HG03354 (cell line): ENCODE results near the gene ECM1.

ENCODE experiments used
- ATAC-seq: cut with Tn5 transposase; IDR thresholded peaks from one replicate; pipeline ENCODE4 v1.9.1; 2021; ENCODE audit warnings: mild to moderate bottlenecking; ENCODE audit not compliant: unreplicated experiment, poor library complexity, severe bottlenecking

ECM1 gene

DNA sequence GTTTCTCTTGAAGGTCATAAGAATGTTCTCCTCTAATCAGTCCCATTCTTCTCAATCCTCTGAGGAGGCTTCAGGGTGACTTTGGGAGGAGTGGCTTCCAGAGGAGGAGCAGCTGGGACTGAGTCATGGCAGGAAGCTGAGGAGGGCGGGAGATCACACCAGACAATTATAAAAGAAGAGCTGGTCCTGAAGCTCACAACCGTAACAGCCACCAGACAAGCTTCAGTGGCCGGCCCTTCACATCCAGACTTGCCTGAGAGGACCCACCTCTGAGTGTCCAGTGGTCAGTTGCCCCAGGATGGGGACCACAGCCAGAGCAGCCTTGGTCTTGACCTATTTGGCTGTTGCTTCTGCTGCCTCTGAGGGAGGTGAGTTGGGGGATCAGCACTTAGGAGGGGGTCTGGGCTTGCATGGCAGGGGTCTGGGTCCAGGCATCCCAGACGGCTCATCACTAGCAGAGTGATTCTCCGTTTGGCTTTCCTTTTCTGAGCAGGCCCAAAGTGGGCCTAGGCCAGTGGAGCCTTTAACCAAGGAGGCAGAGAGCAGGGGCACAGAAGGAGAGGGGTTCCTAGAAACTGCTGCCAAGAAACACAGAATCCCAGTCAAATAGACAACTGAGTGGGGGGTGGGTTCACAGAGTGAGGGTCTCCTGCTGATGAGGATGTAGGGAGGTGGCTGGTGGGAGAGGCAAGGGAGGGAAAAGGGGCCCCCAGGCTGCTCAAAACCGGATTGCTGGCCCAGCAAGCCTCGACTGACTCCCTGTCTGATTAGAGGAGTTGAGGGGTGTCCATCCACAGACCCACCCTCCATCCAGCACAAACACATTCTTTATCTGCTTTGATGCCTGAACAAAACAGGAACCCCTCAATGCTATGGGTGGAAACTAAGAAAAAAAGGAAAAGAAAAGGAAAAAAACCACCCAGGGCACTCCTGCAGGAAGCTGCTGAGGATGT, at the start of gene ECM1:
ECM1 (plus strand) TSS at position 198 of the 953 bp plus-strand sequence; CDS start at position 299, 101 bp downstream.
- ATAC-seq, result no peak

DNA sequence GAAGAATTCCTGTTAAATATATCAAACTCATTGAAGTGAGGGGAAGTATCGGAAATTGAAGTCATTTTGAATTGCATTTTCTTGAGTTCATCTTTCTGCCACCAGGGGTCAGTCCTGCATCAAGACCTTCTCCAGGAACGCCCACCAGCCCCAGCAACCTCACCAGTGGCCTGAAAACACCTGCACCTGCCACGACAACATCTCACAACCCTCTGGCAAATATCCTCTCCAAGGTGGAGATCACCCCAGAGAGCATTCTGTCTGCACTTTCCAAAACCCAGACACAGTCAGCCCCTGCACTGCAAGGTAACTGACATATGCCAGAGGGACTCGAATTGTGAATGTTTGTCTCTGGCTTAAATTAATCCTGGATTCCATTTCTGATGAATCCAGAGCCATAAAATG, 43.5 kb upstream of the ECM1 start:
- no peak for ATAC-seq

DNA sequence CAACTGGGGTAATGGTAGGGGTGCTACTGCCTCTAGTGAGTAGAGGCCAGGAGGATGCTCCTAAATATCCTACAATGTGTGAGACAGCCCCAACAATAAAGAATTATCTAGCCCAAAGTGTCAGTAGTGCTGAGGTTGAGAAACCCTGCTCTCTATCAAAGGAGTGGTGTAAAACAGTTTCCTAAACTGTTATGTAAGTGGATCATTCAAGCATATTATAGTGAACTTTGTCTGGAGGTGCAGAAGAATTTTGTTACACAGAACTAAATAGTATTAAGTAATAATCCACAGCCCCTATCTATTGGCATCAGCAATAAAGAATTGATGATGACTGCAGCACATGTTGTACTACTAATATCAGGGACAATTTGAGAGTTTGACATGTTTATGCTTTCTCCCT, 40.9 kb upstream of the ECM1 start:
- no peak for ATAC-seq

DNA sequence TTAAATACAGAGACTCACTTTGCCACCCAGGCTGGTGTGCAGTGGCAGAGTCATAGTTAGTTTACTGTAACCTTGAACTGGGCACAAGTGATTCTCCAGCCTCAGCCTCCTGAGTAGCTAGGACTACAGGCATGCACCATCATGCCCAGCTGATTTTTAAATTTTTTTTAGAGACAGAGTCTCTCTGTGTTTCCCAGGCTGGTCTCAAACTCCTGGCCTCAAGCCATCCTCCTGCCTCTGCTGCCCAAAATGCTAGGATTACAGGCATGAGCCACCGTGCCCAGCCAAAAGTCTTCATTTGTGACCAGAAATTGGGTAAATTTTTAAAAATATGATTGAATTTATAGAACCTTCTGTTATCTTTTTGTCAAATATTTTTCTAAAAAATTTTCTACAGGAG, 38.6 kb upstream of the ECM1 start:
- ATAC-seq, result no peak

DNA sequence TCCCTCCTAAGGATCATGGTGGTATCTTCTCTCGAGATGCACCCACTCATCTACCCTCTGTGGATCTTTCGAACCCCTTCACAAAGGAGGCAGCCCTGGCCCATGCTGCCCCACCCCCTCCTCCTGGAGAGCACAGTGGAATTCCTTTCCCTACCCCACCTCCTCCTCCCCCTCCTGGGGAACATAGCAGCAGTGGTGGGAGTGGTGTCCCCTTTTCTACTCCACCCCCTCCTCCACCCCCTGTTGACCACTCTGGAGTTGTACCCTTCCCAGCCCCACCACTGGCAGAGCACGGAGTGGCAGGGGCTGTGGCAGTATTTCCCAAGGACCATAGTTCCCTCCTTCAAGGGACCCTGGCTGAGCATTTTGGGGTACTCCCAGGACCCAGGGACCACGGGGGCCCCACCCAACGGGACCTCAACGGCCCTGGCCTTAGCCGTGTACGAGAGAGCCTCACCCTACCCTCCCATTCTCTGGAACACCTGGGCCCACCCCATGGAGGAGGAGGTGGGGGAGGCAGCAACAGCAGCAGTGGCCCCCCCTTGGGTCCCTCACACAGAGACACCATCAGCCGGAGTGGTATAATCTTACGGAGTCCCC, 35.2 kb upstream of the ECM1 start:
- no peak for ATAC-seq

DNA sequence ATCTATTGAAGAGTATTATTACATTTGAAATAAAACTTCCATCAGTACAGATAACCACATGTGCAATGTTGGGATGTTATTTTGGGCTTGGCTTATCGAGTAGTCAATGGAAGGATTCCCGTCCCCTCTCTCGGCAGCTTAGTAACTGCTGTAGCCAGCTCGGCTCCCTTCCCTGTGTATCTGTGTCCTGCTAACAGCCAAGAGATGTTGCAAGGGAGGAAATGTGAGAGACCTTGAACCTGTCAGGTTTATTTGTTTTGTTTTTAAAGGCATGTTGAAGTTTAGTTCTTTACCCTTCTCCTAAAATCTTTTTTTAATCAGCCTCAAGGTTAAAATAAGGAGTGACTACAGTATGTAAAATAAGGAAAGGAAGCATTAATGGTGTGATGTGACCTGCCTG, 34.2 kb upstream of the ECM1 start:
- ATAC-seq, result no peak

DNA sequence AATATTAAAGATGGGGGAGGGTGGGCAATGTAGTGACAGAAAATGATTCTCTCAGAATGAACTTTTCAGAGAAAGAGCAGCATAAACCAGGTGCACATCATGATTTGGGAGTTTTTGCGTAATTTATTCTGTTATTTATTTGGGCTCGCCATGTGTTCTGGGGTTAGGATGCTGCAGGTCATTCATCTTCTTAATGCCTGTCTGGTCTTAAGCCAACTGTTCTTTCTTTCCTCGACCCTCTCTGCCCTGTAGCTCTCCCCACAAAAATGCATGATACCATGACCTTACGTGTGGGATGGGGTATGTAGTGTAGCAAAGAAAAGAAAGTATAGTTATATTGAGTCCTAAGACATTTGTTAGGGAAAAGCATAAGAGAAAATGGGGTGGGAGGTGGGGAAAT, 33.0 kb upstream of the ECM1 start:
- no peak for ATAC-seq

DNA sequence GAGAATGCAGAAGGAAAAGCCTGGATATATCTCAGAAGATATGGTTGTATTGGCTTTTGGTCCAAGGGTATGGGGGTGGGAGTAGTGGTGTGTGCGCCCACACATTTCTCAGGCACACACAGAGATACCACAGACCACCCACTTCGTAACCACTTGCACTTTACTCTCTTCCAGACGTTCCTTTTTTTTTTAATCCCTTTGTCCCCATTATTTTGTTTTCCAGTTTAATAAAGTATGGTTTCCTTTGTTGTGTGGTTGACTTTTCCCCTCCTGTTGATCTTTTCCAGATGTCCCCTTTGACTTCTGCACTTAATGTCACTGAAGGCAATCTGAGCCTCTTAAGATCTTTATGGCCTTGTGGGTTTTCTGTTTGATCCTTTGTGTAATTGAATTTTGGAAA, 31.2 kb upstream of the ECM1 start:
- no peak for ATAC-seq

DNA sequence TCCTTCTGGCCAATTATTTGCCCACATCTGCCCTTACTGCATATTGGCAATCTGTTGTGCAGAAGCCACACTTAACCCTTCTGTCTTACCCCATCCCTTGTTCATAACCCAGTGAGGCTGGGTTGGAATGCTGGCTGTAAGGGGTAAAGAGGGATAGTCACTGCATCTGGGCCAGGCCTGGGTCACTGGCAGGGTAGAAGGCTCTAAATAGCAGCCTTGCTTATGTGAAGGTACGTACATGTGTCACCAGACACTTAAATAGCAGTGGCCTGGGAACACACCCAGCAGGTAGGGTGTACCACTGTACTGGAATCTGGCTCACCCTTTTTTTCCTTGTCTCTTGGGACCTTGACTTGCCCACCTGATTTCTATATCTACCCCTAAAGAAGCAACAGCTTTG, 30.6 kb upstream of the ECM1 start:
- ATAC-seq, result no peak

DNA sequence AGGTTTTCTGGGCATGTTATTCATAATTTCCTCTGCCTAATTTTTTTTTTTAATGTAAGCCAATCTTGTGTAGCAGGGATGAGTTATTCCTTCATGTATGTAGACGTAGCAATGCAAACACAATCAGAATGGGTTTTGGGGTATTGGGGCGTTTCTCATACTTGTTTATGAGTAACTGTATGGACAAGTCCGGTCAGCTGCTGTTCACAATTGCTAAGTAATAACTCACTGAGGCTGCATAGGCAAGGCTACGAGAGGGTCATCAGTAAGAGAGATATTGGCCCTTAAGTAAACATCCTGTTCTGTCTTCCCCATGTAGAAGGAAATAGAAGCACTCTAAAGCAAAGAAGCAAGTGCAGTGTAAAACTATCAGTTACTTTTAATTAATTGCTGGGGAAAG, 30.2 kb upstream of the ECM1 start:
- ATAC-seq, result no peak

DNA sequence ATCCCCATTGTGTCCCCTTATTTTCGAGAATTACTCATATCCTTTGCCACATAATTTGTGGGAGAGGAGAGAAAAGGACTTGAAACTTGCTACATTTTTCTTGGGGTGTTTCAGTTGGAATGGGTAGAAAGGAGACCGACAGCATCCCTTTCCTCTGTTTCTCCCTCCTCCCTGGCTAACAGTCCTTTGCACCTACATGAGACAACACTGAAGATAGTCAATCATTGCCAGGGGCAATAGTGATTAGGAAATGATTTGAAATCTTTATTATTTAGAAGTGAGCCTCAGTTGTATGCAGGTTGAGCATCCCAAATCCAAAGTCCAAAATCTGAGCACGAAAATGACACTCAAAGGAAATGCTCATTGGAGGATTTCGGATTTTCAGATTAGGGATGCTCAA, 28.5 kb upstream of the ECM1 start:
- no peak for ATAC-seq

DNA sequence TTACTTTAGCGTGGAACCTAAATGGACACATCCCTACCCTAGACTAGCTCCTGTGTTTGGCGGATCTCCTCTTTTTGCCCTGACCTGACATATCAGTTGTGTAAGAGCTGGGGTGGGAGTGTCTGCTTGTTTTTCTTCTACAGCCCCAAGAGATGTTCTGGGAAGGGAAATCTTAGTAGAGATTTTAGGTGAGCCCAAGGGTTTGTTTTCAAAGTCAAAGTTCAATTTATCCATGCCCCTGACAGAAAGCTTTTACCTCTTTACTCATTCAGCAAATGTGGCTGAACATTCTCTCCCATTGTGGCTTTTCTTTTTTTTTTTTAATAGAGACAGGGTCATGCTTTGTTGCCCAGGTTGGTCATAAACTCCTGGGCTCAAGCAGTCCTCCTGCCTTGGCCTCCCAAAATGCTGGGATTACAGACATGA, 28.0 kb upstream of the ECM1 start:
- ATAC-seq, result no peak

DNA sequence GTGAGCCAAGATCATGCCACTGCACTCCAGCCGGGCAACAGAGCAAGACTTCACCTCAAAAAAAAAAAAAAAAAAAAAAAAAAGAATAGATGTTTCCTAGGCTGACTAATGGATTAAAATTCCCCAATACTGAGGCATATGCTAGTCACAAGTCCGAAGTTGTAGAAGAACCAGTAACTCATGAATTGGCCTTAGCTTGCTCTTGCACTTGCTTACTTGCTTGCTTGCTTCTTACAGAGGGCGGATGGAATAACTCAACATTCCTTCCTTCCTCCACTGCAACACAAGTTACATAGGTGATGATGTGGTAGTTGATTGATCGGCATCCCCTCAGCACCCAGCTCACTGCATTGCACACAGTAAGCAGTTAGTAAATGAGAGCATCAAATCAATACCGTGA, 23.5 kb upstream of the ECM1 start:
- ATAC-seq, result no peak

DNA sequence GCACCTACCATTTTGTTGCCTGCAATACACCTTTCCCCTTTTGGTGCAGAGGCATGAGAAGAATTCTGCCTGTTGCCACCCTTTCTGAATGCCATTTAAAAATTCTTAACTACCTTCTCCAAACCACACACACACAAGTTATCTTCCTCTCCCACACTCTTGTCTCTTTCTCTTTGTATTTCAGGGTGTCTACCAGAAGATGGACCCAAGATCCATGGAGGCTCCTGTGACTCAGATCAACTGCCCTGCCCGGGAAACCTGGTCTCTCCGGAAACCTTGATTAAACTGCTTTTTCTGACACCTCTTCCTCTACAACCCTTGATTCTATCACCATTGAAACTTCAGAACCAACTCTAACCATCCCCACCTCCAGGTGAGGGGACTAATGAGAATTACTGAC, 23.0 kb upstream of the ECM1 start:
- ATAC-seq, result no peak

DNA sequence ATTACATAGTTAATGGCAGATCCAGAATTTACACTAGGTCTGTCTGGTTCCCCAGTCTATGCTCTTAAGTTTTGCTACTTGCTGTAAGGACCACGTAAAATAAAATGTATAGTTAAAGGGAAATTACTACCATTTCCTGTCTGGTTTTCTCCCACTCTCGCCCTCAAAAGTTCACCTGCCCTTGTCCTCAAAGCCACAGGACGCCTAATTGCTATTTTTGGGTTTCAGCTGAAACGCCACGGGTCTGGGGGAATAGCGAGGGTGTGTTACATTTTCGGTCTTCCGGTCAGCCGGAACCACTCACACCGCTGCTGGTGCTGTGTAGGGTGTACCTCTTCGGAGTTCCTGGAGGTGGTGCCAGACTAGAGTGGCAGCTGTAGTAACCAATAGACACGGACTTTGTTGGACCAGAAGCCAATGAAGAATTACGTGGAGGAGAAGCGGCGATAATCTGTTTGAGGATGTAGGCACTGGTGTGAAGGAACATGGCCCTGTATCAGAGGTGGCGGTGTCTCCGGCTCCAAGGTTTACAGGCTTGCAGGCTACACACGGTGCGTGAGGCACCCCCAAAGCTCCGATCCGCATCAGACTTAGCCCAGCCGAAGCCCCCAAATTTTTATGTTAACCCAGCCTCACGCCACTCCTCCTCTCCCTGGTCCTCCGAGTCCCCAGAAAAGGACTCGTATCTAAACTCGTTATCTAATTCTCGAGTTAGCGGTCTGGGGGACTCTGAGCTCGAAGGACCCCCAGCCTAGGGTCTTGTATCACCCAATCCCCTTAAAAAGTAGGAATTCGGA, 20.7 kb upstream of the ECM1 start, which contains the start of gene TARS2:
TARS2 (plus strand) TSS at position 454 of the 797 bp plus-strand sequence; CDS start at position 486, 32 bp downstream.
- ATAC-seq, result peak; percentile 99

DNA sequence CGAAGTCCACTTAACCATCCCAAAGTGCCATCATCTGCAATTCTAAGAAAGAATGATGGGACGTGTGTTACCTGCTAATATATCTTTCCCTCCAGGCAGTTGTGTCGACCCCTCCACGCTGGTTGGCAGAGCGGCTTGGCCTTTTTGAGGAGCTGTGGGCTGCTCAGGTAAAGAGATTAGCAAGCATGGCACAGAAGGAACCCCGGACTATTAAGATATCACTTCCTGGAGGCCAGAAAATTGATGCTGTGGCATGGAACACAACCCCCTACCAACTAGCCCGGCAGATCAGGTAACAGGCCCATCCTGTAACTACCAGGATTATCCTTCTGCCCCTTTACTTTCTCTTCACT, 20.2 kb upstream of the ECM1 start:
- no peak for ATAC-seq

DNA sequence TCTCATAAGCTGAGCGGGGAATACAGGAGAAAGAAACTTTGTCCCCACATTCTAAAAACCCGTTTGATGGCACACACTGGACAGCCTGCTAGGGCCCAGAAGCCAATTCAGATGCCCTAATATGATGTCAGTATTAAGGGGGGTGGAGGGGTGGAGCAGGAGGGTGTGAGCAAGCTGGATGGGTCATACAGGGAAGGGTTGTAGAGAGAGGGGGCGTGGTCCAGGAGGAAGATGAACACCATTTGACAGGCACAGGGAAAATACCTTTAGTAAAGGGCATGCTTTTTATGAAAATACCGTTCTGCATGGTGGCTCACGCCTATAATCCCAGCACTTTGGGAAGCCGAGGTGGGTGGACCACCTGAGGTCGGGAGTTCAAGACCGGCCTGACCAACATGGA, 14.7 kb upstream of the ECM1 start:
- ATAC-seq, result no peak

DNA sequence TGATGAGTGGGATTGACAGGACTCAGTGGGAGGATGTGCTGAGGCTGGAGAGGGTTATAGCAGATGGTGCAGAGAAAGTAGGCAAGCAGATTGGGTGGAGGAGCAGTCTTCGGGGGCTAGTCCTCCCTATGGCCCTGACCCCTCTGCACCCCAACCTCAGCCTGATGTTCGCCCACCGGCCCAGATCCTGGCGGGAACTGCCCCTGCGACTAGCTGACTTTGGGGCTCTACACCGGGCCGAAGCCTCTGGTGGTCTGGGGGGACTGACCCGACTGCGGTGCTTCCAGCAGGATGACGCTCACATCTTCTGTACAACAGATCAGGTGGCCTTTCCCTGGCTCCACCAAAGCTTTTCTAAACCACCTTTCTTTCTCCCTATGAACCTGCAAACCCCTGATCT, 9.6 kb upstream of the ECM1 start:
- ATAC-seq, result no peak

DNA sequence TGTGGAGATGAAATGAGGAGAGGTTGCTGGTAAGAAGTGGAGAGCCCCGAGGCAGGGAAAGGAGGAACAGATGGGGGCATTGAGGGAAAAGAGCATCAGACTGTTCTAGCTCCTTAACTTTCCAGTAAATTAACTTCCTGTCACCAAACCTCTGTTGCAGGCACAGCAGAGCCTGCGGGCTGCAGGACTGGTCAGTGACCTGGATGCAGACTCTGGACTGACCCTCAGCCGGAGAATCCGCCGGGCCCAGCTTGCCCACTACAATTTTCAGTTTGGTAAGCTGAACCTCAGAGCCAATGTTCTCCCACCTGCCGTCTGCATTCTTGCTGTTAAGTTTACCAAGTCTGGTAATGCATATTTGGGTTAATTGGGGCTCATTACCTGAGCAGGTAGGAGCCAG, 2.5 kb upstream of the ECM1 start:
- ATAC-seq, result no peak

DNA sequence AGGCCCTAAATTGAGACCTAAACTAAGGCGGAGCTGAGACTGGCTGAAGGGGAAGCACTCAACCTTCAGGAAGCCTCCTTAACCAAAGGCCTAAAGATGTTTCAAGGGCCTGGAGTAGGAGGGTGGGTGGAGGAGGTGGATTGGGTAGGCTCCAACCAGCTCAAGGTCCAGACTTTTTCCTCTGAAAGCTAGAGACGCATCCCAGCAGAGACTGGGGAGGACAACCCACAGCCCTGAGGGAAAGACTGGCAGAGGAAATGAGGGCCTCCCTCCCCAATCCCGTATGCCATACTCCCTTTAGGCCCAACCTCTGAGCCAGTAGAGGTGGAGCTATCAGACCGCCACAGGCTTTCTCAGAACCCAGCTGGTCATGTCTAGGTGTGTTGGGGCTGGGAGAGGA, 1.1 kb downstream of the ECM1 start:
- no peak for ATAC-seq

DNA sequence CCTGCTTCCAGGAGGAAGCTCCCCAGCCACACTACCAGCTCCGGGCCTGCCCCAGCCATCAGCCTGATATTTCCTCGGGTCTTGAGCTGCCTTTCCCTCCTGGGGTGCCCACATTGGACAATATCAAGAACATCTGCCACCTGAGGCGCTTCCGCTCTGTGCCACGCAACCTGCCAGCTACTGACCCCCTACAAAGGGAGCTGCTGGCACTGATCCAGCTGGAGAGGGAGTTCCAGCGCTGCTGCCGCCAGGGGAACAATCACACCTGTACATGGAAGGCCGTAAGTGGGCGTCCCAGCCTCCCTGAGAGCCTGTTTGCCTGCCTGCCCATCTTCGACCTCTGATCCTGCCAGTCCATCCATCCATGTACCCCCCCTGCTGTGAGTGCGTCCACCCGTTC, 3.6 kb downstream of the ECM1 start:
- no peak for ATAC-seq
